A673 (cell line): ENCODE data around the gene WNT2B.

ENCODE experiments used
- EZH2 ChIP-seq: fragments of 200-600 bp; sonication (generic); IDR thresholded peaks from 2 replicates; pipeline ENCODE4 v1.6.1; 2017; ENCODE audit warnings: borderline replicate concordance, low read depth, mild to moderate bottlenecking, mixed read lengths, antibody characterized with exemption, low read length; ENCODE audit not compliant: poor library complexity, severe bottlenecking
- TF ChIP-seq, protein P1 (sequence below): fragments of 300-800, 200-600 bp; sonication (generic); conservative IDR thresholded peaks from 2 replicates; pipeline ENCODE4 v1.5.1; 2017; ENCODE audit warnings: low read depth, mild to moderate bottlenecking, antibody characterized with exemption, low read length, moderate library complexity, mixed read lengths

- TF ChIP-seq, protein P1, sequence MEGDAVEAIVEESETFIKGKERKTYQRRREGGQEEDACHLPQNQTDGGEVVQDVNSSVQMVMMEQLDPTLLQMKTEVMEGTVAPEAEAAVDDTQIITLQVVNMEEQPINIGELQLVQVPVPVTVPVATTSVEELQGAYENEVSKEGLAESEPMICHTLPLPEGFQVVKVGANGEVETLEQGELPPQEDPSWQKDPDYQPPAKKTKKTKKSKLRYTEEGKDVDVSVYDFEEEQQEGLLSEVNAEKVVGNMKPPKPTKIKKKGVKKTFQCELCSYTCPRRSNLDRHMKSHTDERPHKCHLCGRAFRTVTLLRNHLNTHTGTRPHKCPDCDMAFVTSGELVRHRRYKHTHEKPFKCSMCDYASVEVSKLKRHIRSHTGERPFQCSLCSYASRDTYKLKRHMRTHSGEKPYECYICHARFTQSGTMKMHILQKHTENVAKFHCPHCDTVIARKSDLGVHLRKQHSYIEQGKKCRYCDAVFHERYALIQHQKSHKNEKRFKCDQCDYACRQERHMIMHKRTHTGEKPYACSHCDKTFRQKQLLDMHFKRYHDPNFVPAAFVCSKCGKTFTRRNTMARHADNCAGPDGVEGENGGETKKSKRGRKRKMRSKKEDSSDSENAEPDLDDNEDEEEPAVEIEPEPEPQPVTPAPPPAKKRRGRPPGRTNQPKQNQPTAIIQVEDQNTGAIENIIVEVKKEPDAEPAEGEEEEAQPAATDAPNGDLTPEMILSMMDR, result no peak
- TF ChIP-seq EZH2, result no peak
Measured at GRCh38 chr1:112548547-112548946, 39.8 kb downstream of the WNT2B start.
